K562 (cell line): Measurements from ENCODE around the gene CLHC1. TPM values are rescaled to one million over a fixed set of nuclear protein-coding genes. Genes with fewer than 3 reads are reported as not detected.

Experiments used
- BRD9 ChIP-seq: fragments of 450-650 bp; IDR thresholded peaks from 2 replicates; pipeline ENCODE4 v1.6.1; 2018; ENCODE audit warnings: low read depth; ENCODE audit not compliant: partially characterized antibody
- ETV6 ChIP-seq, 3 experiments: fragments of 150-350 bp in 1 of 3; sonication (generic) in 1 of 3; formaldehyde crosslinking in 1 of 3; IDR thresholded peaks; 2 replicates each; pipeline versions ENCODE4 v1.6.1 to v1.8.0; 2014 to 2022; ENCODE audit warnings: borderline replicate concordance in 2 of 3, low read depth in 2 of 3, antibody characterized with exemption in 1 of 3, low read length in 1 of 3, mild to moderate bottlenecking in 1 of 3, missing genetic modification reagents in 1 of 3
- GTF2E2 ChIP-seq: fragments of 200-800 bp; sonication (Bioruptor generic); IDR thresholded peaks from 2 replicates; pipeline ENCODE4 v1.6.1; 2016; ENCODE audit warnings: missing genetic modification characterization, missing compliant biosample characterization
- NFYB ChIP-seq: IDR thresholded peaks from 2 replicates; pipeline ENCODE4 v1.6.1; 2011; ENCODE audit warnings: mild to moderate bottlenecking, moderate library complexity; ENCODE audit not compliant: insufficient read length; ENCODE audit errors: extremely low read depth
- SNRNP70 ChIP-seq: fragments of 200-400 bp; formaldehyde crosslinking; optimal IDR thresholded peaks from 2 replicates; pipeline ENCODE3; 2017; ENCODE audit warnings: low read depth, low read length
- SRSF7 ChIP-seq: fragments of 200-400 bp; formaldehyde crosslinking; optimal IDR thresholded peaks from 2 replicates; pipeline ENCODE3; 2017; ENCODE audit warnings: mild to moderate bottlenecking, low read depth, low read length
- ZBTB8A ChIP-seq: fragments of 450-650 bp; IDR thresholded peaks from 2 replicates; pipeline ENCODE4 v1.6.1; 2018; ENCODE audit warnings: mild to moderate bottlenecking, moderate library complexity; ENCODE audit not compliant: partially characterized antibody
- polyA plus RNA-seq, 8 experiments: library from polyadenylated mRNA; depleted of rRNA in 4 of 8; stranded (reverse) in 5 of 8; unstranded in 3 of 8; fragments of >200 nt; fragmentation: Nextera tagmentation in 2 of 8; fragmentation: Illumina TruSeq in 1 of 8; extraction: Ambion mirVana in 2 of 8; extraction: Trizol in 1 of 8; gene quantifications; 2 replicates each; pipeline versions ENCODE4 v1.2.1 to v1.2.3, GENCODE V29; 2011 to 2014; ENCODE audit warnings: inconsistent platforms in 1 of 8, missing spikeins in 1 of 8
- total RNA-seq, 7 experiments: library from RNA; depleted of rRNA in 6 of 7; stranded (reverse); fragments of >200 nt in 6 of 7; fragmentation: Illumina TruSeq in 2 of 7; extraction: Trizol in 2 of 7; gene quantifications; 2 replicates each; pipeline versions ENCODE4 v1.2.1 to v1.2.3, GENCODE V29; 2011 to 2021; ENCODE audit warnings: low replicate concordance in 1 of 7
- TF ChIP-seq, protein P1 (sequence below): fragments of 450-650 bp; IDR thresholded peaks from 2 replicates; pipeline ENCODE4 v1.6.1; 2016; ENCODE audit warnings: low read depth
- TF ChIP-seq, protein P2 (sequence below): fragments of 450-650 bp; IDR thresholded peaks from 2 replicates; pipeline ENCODE4 v1.6.1; 2016; ENCODE audit warnings: borderline replicate concordance
- TF ChIP-seq, protein P3 (sequence below), 2 experiments: fragments of 450-650 bp; conservative IDR thresholded peaks; 2 replicates each; pipeline ENCODE4 v1.6.1; 2017; ENCODE audit warnings: mild to moderate bottlenecking in 2 of 2, moderate library complexity in 2 of 2

The CLHC1 gene
- total and polyA plus RNA-seq, 9 of the 15 experiments (the other 6 are each of a cell fraction or from before 2014, with no cell fraction given) = 3.7 to 14.3 (median 8.6) TPM

DNA sequence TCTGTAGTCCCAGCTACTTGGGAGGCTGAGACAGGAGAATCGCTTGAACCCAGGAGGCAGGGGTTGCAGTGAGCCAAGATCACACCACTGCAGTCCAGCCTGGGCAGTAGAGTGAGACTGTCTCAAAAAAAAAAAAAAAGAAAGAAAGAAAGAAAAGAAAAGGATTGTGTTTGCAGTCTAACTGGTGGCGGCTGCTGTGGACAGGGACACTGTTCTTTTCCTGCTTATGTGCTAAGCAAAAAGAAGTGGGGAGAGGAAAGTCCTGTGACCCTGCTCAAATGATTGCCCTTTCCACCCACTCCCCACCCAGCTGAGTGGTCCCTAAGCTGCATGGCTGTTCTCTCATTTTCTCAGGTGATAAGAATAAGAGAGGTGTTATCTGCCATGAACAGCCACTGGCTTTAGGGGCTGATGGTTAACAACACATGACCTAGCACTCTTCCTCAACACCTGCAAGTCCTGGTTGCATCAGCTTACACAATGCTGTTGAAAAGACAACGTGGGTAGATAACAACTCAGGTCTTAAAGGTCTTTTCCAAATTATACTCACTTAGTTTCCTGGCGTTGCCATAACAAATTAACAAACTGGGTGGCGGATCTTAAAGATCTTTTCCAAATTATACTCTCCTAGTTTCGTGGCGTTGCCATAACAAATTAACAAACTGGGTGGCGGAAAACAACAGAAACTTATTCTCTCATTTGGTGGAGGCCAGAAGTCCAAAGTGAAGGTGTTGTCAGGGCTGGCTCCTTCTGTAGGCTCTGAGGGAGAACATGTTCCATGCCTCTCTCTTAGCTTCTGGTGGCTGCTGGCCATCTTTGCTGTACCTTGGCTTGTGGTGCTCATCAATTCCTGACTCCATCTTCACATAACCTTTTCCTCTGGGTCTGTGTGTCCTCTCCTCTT lies 91.5 kb downstream of the CLHC1 start (continued):
- TF ChIP-seq ZBTB8A = no peak
- TF ChIP-seq ETV6 (IDR thresholded peaks at IDR 0.05; ENCODE audit: borderline replicate concordance in 1 of 2, low read depth in 2 of 2, low read length in 1 of 2) = peak in 1 of 2 experiments; percentile 89; a peak in 2 of 4 replicates
- no peak for TF ChIP-seq ETV6 (CRISPR knock-in tag; IDR thresholded peaks at IDR 0.05; ENCODE audit: borderline replicate concordance)
- TF ChIP-seq BRD9 = peak; percentile 97
- TF ChIP-seq, protein P1, sequence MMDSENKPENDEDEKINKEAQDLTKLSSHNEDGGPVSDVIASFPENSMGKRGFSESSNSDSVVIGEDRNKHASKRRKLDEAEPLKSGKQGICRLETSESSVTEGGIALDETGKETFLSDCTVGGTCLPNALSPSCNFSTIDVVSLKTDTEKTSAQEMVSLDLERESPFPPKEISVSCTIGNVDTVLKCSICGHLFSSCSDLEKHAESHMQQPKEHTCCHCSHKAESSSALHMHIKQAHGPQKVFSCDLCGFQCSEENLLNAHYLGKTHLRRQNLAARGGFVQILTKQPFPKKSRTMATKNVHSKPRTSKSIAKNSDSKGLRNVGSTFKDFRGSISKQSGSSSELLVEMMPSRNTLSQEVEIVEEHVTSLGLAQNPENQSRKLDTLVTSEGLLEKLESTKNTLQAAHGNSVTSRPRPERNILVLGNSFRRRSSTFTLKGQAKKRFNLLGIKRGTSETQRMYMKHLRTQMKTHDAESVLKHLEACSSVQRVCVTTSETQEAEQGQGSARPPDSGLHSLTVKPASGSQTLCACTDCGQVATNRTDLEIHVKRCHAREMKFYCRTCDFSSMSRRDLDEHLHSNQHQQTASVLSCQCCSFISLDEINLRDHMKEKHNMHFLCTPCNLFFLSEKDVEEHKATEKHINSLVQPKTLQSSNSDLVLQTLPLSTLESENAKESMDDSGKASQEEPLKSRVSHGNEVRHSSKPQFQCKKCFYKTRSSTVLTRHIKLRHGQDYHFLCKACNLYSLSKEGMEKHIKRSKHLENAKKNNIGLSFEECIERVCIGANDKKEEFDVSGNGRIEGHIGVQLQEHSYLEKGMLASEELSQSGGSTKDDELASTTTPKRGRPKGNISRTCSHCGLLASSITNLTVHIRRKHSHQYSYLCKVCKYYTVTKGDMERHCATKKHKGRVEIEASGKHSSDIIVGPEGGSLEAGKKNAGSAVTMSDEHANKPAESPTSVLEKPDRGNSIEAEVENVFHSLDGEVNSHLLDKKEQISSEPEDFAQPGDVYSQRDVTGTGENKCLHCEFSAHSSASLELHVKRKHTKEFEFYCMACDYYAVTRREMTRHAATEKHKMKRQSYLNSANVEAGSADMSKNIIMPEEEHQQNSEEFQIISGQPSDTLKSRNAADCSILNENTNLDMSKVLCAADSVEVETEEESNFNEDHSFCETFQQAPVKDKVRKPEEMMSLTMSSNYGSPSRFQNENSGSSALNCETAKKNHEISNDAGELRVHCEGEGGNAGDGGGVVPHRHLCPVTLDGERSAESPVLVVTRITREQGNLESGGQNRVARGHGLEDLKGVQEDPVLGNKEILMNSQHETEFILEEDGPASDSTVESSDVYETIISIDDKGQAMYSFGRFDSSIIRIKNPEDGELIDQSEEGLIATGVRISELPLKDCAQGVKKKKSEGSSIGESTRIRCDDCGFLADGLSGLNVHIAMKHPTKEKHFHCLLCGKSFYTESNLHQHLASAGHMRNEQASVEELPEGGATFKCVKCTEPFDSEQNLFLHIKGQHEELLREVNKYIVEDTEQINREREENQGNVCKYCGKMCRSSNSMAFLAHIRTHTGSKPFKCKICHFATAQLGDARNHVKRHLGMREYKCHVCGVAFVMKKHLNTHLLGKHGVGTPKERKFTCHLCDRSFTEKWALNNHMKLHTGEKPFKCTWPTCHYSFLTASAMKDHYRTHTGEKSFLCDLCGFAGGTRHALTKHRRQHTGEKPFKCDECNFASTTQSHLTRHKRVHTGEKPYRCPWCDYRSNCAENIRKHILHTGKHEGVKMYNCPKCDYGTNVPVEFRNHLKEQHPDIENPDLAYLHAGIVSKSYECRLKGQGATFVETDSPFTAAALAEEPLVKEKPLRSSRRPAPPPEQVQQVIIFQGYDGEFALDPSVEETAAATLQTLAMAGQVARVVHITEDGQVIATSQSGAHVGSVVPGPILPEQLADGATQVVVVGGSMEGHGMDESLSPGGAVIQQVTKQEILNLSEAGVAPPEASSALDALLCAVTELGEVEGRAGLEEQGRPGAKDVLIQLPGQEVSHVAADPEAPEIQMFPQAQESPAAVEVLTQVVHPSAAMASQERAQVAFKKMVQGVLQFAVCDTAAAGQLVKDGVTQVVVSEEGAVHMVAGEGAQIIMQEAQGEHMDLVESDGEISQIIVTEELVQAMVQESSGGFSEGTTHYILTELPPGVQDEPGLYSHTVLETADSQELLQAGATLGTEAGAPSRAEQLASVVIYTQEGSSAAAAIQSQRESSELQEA = no peak
- TF ChIP-seq GTF2E2 (tag) = no peak
- TF ChIP-seq, protein P2, sequence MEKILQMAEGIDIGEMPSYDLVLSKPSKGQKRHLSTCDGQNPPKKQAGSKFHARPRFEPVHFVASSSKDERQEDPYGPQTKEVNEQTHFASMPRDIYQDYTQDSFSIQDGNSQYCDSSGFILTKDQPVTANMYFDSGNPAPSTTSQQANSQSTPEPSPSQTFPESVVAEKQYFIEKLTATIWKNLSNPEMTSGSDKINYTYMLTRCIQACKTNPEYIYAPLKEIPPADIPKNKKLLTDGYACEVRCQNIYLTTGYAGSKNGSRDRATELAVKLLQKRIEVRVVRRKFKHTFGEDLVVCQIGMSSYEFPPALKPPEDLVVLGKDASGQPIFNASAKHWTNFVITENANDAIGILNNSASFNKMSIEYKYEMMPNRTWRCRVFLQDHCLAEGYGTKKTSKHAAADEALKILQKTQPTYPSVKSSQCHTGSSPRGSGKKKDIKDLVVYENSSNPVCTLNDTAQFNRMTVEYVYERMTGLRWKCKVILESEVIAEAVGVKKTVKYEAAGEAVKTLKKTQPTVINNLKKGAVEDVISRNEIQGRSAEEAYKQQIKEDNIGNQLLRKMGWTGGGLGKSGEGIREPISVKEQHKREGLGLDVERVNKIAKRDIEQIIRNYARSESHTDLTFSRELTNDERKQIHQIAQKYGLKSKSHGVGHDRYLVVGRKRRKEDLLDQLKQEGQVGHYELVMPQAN = peak; percentile 63
- TF ChIP-seq, protein P3, sequence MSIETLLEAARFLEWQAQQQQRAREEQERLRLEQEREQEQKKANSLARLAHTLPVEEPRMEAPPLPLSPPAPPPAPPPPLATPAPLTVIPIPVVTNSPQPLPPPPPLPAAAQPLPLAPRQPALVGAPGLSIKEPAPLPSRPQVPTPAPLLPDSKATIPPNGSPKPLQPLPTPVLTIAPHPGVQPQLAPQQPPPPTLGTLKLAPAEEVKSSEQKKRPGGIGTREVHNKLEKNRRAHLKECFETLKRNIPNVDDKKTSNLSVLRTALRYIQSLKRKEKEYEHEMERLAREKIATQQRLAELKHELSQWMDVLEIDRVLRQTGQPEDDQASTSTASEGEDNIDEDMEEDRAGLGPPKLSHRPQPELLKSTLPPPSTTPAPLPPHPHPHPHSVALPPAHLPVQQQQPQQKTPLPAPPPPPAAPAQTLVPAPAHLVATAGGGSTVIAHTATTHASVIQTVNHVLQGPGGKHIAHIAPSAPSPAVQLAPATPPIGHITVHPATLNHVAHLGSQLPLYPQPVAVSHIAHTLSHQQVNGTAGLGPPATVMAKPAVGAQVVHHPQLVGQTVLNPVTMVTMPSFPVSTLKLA (conservative IDR thresholded peaks at IDR 0.05) = peak; percentile 77 to 90
- TF ChIP-seq SNRNP70 = no peak
- no peak for TF ChIP-seq SRSF7
- no peak for TF ChIP-seq NFYB
